Neural crest cell (in vitro differentiated cells): ENCODE results near the gene AFAP1. TPM values are rescaled to one million over a fixed set of nuclear protein-coding genes. Genes with fewer than 3 reads are reported as not detected.

ENCODE experiments used
- DNase-seq: peaks from one replicate; pipeline ENCODE4 v3.0.0; 2021; ENCODE audit warnings: low read depth, mixed read lengths, low spot score
- H3K27ac Mint-ChIP-seq: one replicate; pipeline ENCODE4 v1.8.0; 2021; ENCODE audit warnings: mild to moderate bottlenecking, mixed read lengths; ENCODE audit not compliant: unreplicated experiment
- H3K27me3 Mint-ChIP-seq: 2 replicates; pipeline ENCODE4 v1.8.0; 2021; ENCODE audit warnings: low read depth, mild to moderate bottlenecking, mixed read lengths
- H3K36me3 Mint-ChIP-seq: 2 replicates; pipeline ENCODE4 v1.8.0; 2021; ENCODE audit warnings: low read depth, mild to moderate bottlenecking, mixed read lengths
- H3K4me1 Mint-ChIP-seq: 2 replicates; pipeline ENCODE4 v1.8.0; 2021; ENCODE audit warnings: mixed read lengths
- H3K4me3 Mint-ChIP-seq: one replicate; pipeline ENCODE4 v1.8.0; 2021; ENCODE audit warnings: mild to moderate bottlenecking, mixed read lengths
- H3K9me3 Mint-ChIP-seq: 2 replicates; pipeline ENCODE4 v1.8.0; 2021; ENCODE audit warnings: mixed read lengths
- CTCF ChIP-seq: fragments of 200-600 bp; sonication (generic); conservative IDR thresholded peaks from 2 replicates; pipeline ENCODE4 v1.5.0; 2021; ENCODE audit warnings: antibody characterized with exemption, mild to moderate bottlenecking
- total RNA-seq: library from RNA; stranded (reverse); gene quantifications from 2 replicates; pipeline ENCODE4 v1.2.1, GENCODE V29; 2021

AFAP1 gene
- total RNA-seq, 1 donor from 2014 or later: 28.1 TPM

GRCh38 chr4:7761312-7761711, 178.3 kb downstream of the AFAP1 start:
- DNase-seq: no peak
- Mint-ChIP-seq H3K27ac (no peak overlapping the region), H3K4me3 (no peak overlapping the region), H3K27me3 (no peaks in the 10 kb centered on the region), H3K36me3 (peaks cover 4% of the 10 kb centered on the region), H3K9me3 (no peaks in the 10 kb centered on the region), H3K4me1 (peaks cover 20% of the 10 kb centered on the region)
- TF ChIP-seq CTCF: no peak

- no peak overlapping the region for H3K4me3 Mint-ChIP-seq
- no peak for DNase-seq
- H3K4me1 Mint-ChIP-seq: peaks cover 20% of the 10 kb centered on the region
- H3K36me3 Mint-ChIP-seq: peaks cover 4% of the 10 kb centered on the region
- no peak for TF ChIP-seq CTCF
- no peaks in the 10 kb centered on the region for H3K27me3 Mint-ChIP-seq
- no peak overlapping the region for H3K27ac Mint-ChIP-seq
- no peaks in the 10 kb centered on the region for H3K9me3 Mint-ChIP-seq
Observed at GRCh38 chr4:7760706-7761105, 179.0 kb downstream of the AFAP1 start.

DNA sequence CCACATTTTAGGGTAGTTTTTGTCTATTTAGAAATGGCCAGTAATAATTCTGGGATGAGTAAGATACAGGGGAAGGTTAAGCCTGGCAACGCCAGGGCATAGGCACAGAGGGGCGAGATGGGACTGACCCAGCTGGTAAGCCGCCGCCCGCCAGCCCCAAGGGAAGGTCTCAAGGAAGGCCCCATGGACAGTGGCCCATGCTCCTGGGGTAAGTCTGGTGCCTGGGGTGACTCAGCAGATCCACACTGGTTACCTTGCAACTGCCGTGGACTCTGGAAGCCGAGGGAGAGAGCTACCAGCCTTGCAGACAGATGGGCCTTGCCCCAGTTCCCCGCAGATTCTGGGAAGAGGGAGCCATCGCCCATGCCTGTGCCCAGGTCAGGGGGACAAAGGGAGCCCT, 179.4 kb downstream of the AFAP1 start:
- Mint-ChIP-seq H3K27ac (peak overlapping the region; percentile 27), H3K27me3 (no peaks in the 10 kb centered on the region), H3K4me1 (peaks cover 20% of the 10 kb centered on the region), H3K9me3 (no peaks in the 10 kb centered on the region), H3K36me3 (peaks cover 4% of the 10 kb centered on the region), H3K4me3 (no peak overlapping the region)
- no peak for DNase-seq
- no peak for TF ChIP-seq CTCF

DNA sequence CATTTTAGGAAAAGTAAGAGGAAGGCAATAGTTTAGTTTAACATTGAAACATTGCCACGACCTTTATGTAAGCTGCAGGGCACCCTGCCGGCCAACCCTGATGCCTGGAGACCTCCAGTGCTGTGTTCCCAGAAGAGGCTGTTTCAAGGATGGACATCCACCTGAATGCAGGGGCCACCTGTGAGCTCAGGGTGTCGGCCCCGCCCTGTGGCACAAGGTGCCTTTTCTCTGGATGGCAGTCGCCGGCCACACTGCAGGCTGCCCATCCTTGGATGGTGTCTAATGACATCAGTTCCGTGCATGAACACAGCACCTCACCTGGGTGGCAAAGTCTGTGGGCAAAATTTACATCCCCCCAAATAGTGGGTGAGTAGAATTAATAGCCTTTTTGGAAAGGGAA, 180.0 kb downstream of the AFAP1 start:
- peaks cover 1% of the 10 kb centered on the region for H3K27me3 Mint-ChIP-seq
- H3K27ac Mint-ChIP-seq: no peak overlapping the region
- no peak for TF ChIP-seq CTCF
- no peaks in the 10 kb centered on the region for H3K9me3 Mint-ChIP-seq
- peaks cover 4% of the 10 kb centered on the region for H3K36me3 Mint-ChIP-seq
- no peak overlapping the region for H3K4me3 Mint-ChIP-seq
- no peak for DNase-seq
- H3K4me1 Mint-ChIP-seq: peaks cover 20% of the 10 kb centered on the region

DNA sequence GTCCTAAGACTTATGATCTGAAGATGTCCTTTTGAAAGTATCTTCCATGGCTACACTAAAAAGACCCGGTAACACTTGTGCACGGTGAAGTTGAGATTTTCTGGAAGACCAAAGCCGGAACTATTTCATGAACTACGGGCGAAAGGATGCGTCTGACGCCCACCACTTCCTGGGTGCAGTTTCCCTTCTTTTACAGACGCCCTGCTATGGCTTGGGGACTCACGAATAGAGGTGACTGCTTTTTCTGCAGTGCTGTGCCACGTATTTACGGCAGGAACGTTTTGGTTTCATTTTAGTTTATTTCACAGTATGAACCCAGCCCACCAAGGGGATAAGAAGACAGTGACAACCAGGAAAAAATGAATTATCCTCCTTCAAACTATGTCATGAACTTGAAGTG, 180.4 kb downstream of the AFAP1 start:
- Mint-ChIP-seq H3K27me3 (peaks cover 2% of the 10 kb centered on the region), H3K4me3 (no peak overlapping the region), H3K27ac (no peak overlapping the region), H3K4me1 (peaks cover 20% of the 10 kb centered on the region), H3K9me3 (no peaks in the 10 kb centered on the region), H3K36me3 (peaks cover 4% of the 10 kb centered on the region)
- no peak for TF ChIP-seq CTCF
- DNase-seq: no peak

DNA sequence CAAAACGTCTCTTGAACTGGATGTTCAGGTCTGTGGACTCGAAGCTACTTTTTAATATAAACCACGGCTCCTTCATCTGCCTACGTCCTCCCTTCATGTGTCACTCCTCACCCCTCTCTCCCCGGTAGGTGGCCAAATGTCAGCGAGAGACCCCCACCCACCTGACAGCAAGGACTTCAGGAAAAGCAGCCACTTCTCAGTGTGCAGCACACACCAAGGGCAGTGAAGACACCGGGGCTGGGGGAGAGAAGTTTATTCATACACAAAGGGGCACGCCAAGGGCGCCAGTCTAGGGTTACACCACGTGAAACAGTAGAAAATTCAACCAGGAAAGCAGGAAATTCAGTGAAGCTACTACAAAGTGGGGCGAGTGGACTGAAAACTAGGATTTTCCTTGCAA, 181.2 kb downstream of the AFAP1 start:
- Mint-ChIP-seq H3K4me3 (no peak overlapping the region), H3K27ac (no peak overlapping the region), H3K27me3 (peaks cover 2% of the 10 kb centered on the region), H3K36me3 (peaks cover 4% of the 10 kb centered on the region), H3K9me3 (no peaks in the 10 kb centered on the region), H3K4me1 (peaks cover 20% of the 10 kb centered on the region)
- TF ChIP-seq CTCF: no peak
- DNase-seq: no peak
